GM23338 (cell line): ENCODE results near the gene SDR42E2. TPM values are rescaled to one million over a fixed set of nuclear protein-coding genes. Genes with fewer than 3 reads are reported as not detected.

Experiments used
- ATAC-seq: fragments of 200-7000 bp; cut with Tn5 transposase; 3 replicates; pipeline ENCODE4 v1.9.1; 2020
- DNase-seq: peaks from one replicate; pipeline ENCODE4 v3.0.0-alpha.2; 2015; ENCODE audit warnings: low spot score
- H2AFZ ChIP-seq: fragments of 200-600 bp; sonication (generic); 2 replicates; pipeline ENCODE4 v1.8.0; 2016; ENCODE audit warnings: antibody characterized with exemption, mild to moderate bottlenecking, moderate library complexity
- H3F3A ChIP-seq: fragments of 200-600 bp; sonication (generic); replicated peaks from 2 replicates; pipeline ENCODE4 v1.8.0; 2017; ENCODE audit warnings: antibody characterized with exemption, mixed run types, low read depth
- H3K27ac ChIP-seq: fragments of 200-600 bp; sonication (generic); 2 replicates; pipeline ENCODE4 v1.6.1; 2016; ENCODE audit warnings: low read depth
- H3K27me3 ChIP-seq: fragments of 200-600 bp; sonication (generic); 2 replicates; pipeline ENCODE4 v1.8.0; 2016; ENCODE audit warnings: mild to moderate bottlenecking, mixed run types, moderate library complexity; ENCODE audit not compliant: insufficient read depth
- H3K36me3 ChIP-seq: fragments of 200-600 bp; sonication (generic); 2 replicates; pipeline ENCODE4 v1.8.0; 2016; ENCODE audit warnings: mild to moderate bottlenecking; ENCODE audit not compliant: insufficient read depth
- H3K4me1 ChIP-seq: fragments of 200-600 bp; sonication (generic); 2 replicates; pipeline ENCODE4 v1.8.0; 2016; ENCODE audit warnings: mild to moderate bottlenecking, moderate library complexity; ENCODE audit not compliant: insufficient read depth
- H3K4me2 ChIP-seq: fragments of 200-600 bp; sonication (generic); 2 replicates; pipeline ENCODE4 v1.7.1; 2017; ENCODE audit warnings: mixed run types
- H3K4me3 ChIP-seq: fragments of 200-600 bp; sonication (generic); 2 replicates; pipeline ENCODE4 v1.6.1; 2016; ENCODE audit warnings: mixed run types
- H3K79me2 ChIP-seq: fragments of 200-600 bp; sonication (generic); replicated peaks from 2 replicates; pipeline ENCODE4 v1.8.0; 2017; ENCODE audit warnings: mild to moderate bottlenecking; ENCODE audit not compliant: insufficient read depth
- H3K9me2 ChIP-seq: fragments of 200-600 bp; sonication (generic); 2 replicates; pipeline ENCODE4 v1.8.0; 2017; ENCODE audit not compliant: insufficient read depth
- H4K20me1 ChIP-seq: fragments of 200-600 bp; sonication (generic); replicated peaks from 2 replicates; pipeline ENCODE4 v1.8.0; 2017; ENCODE audit warnings: mild to moderate bottlenecking; ENCODE audit not compliant: insufficient read depth
- H3K27ac Mint-ChIP-seq: 2 replicates; pipeline ENCODE4 v1.8.0; 2020; ENCODE audit warnings: inconsistent platforms, mild to moderate bottlenecking, moderate library complexity, mixed read lengths
- H3K27me3 Mint-ChIP-seq: 3 replicates; pipeline ENCODE4 v1.8.0; 2022; ENCODE audit warnings: low read depth, mild to moderate bottlenecking, moderate library complexity, mixed read lengths, inconsistent platforms; ENCODE audit not compliant: insufficient read depth, poor library complexity
- H3K36me3 Mint-ChIP-seq: 3 replicates; pipeline ENCODE4 v1.8.0; 2021; ENCODE audit warnings: low read depth, mild to moderate bottlenecking, inconsistent platforms, moderate library complexity, mixed read lengths
- H3K4me1 Mint-ChIP-seq: 3 replicates; pipeline ENCODE4 v1.8.0; 2020; ENCODE audit warnings: mild to moderate bottlenecking, inconsistent platforms, mixed read lengths
- H3K4me3 Mint-ChIP-seq: 3 replicates; pipeline ENCODE4 v1.8.0; 2021; ENCODE audit warnings: moderate library complexity, mild to moderate bottlenecking, inconsistent platforms, mixed read lengths
- H3K9me3 Mint-ChIP-seq: 3 replicates; pipeline ENCODE4 v1.8.0; 2020; ENCODE audit warnings: moderate library complexity, mild to moderate bottlenecking, inconsistent platforms, mixed read lengths
- CREB1 ChIP-seq: fragments of 250-450 bp; sonication (Bioruptor Pico); IDR thresholded peaks from 2 replicates; pipeline ENCODE4 v1.5.0; 2020; ENCODE audit warnings: low read depth, mild to moderate bottlenecking, moderate library complexity
- CTCF ChIP-seq, 2 experiments: fragments of 200-600 bp in 1 of 2; sonication (generic) in 1 of 2; conservative IDR thresholded peaks; 2 replicates each; pipeline versions ENCODE4 v1.5.1 to v1.6.1; 2016 to 2017; ENCODE audit warnings: antibody characterized with exemption in 2 of 2, low read depth in 2 of 2, mild to moderate bottlenecking in 2 of 2, moderate library complexity in 1 of 2
- EZH2 ChIP-seq: fragments of 200-600 bp; sonication (generic); IDR thresholded peaks from one replicate; pipeline ENCODE4 v1.8.0; 2017; ENCODE audit warnings: antibody characterized with exemption, mild to moderate bottlenecking, low read depth; ENCODE audit not compliant: unreplicated experiment
- JUNB ChIP-seq: IDR thresholded peaks from one replicate; pipeline ENCODE4 v1.6.1; 2016; ENCODE audit warnings: antibody characterized with exemption; ENCODE audit not compliant: unreplicated experiment
- NANOG ChIP-seq: IDR thresholded peaks from 2 replicates; pipeline ENCODE4 v1.6.1; 2016; ENCODE audit warnings: antibody characterized with exemption, borderline replicate concordance
- POLR2AphosphoS5 ChIP-seq: IDR thresholded peaks from 2 replicates; pipeline ENCODE4 v1.6.1; 2016; ENCODE audit warnings: antibody characterized with exemption, low read depth
- REST ChIP-seq: IDR thresholded peaks from one replicate; pipeline ENCODE4 v1.6.1; 2018; ENCODE audit warnings: antibody characterized with exemption; ENCODE audit not compliant: unreplicated experiment
- STAT1 ChIP-seq: IDR thresholded peaks from one replicate; pipeline ENCODE4 v1.6.1; 2016; ENCODE audit warnings: antibody characterized with exemption; ENCODE audit not compliant: unreplicated experiment
- ZNF331 ChIP-seq: fragments of 250-450 bp; sonication (Bioruptor Pico); IDR thresholded peaks from 2 replicates; pipeline ENCODE4 v1.5.0; 2020; ENCODE audit warnings: low read depth, mild to moderate bottlenecking, moderate library complexity
- polyA plus RNA-seq: library from polyadenylated mRNA; unstranded; fragments of >200 nt; fragmentation: Nextera tagmentation; extraction: Ambion mirVana; gene quantifications from 2 replicates; pipeline ENCODE4 v1.2.1, GENCODE V29; 2016
- total RNA-seq: library from RNA; depleted of rRNA; stranded (reverse); fragments of >200 nt; shearing (Covaris generic); gene quantifications from 2 replicates; pipeline ENCODE4 v1.2.3, GENCODE V29; 2014

The SDR42E2 gene
- total and polyA plus RNA-seq, 2 experiments from 2014 or later: 0.15 TPM; not detected in 1

- no peak for TF ChIP-seq ZNF331 (CRISPR knock-in tag)
- TF ChIP-seq POLR2AphosphoS5: no peak
- no peak for TF ChIP-seq JUNB
- no peak for TF ChIP-seq CREB1 (CRISPR knock-in tag)
- no peak for TF ChIP-seq REST
- no peak for TF ChIP-seq EZH2
- no peak for TF ChIP-seq CTCF (conservative IDR thresholded peaks at IDR 0.05; ENCODE audit: low read depth in 2 of 2)
- no peak for TF ChIP-seq NANOG
- no peak for TF ChIP-seq STAT1
Observed at GRCh38 chr16:22181843-22182242, 19.5 kb downstream of the SDR42E2 start (continued).

GRCh38 chr16:22183335-22183734 lies 21.0 kb downstream of the SDR42E2 start:
- no peaks in the 10 kb centered on the region for H3K9me3 Mint-ChIP-seq
- H3K4me3 Mint-ChIP-seq: no peak overlapping the region
- no peak for TF ChIP-seq POLR2AphosphoS5
- no peak for TF ChIP-seq REST
- no peaks in the 10 kb centered on the region for H3K9me2 ChIP-seq
- no peaks in the 10 kb centered on the region for H3K4me1 ChIP-seq
- H4K20me1 ChIP-seq: no peaks in the 10 kb centered on the region
- H2AFZ ChIP-seq: no peak overlapping the region
- H3K27ac ChIP-seq: no peak overlapping the region
- peaks cover 12% of the 10 kb centered on the region for H3K27me3 Mint-ChIP-seq
- H3K79me2 ChIP-seq: no peaks in the 10 kb centered on the region
- H3K27me3 ChIP-seq: no peaks in the 10 kb centered on the region
- no peak overlapping the region for H3K27ac Mint-ChIP-seq
- DNase-seq (no peak), ATAC-seq (no peak)
- no peaks in the 10 kb centered on the region for H3F3A ChIP-seq
- no peak overlapping the region for H3K4me2 ChIP-seq
- no peaks in the 10 kb centered on the region for H3K36me3 ChIP-seq
- no peak overlapping the region for H3K4me3 ChIP-seq
- H3K4me1 Mint-ChIP-seq: peaks cover 2% of the 10 kb centered on the region; the same call in 2 of the 3 replicates
- no peaks in the 10 kb centered on the region for H3K36me3 Mint-ChIP-seq
